A673 (cell line): ENCODE data around the gene MAVS. TPM values are rescaled to one million over a fixed set of nuclear protein-coding genes. Genes with fewer than 3 reads are reported as not detected.
"Not testable (repeated sequence)": the region's sequence is repeated elsewhere in the genome, so short reads cannot be mapped to it uniquely, and the experiment has no call there.

Experiments
- BruUV-seq: library from RNA; stranded (reverse); fragments of 400-500 nt; replicated peaks from 2 replicates; lab custom pipeline; 2021; lab: Mats Ljungman, UMichigan
- CTCF ChIA-PET: fragments of 300-600 bp; sonication (Branson Sonifier 250); formaldehyde crosslinking; loops from one replicate; lab custom pipeline; 2022; ENCODE audit warnings: antibody characterized with exemption; lab: Charles Lee
- POLR2A ChIA-PET: fragments of 300-600 bp; sonication (Branson Sonifier 250); formaldehyde crosslinking; loops from one replicate; lab custom pipeline; 2022; ENCODE audit warnings: antibody characterized with exemption; ENCODE audit not compliant: low non-redundant PET; lab: Charles Lee
- DNase-seq: peaks from one replicate; pipeline ENCODE4 v3.0.0-alpha.2; 2015; ENCODE audit warnings: low spot score
- H3K27ac ChIP-seq: fragments of 200-600 bp; sonication (generic); 2 replicates; pipeline ENCODE4 v1.5.1; 2016; ENCODE audit warnings: mixed run types, low read depth, mild to moderate bottlenecking, mixed read lengths, antibody characterized with exemption, low read length; ENCODE audit not compliant: poor library complexity, severe bottlenecking
- H3K27me3 ChIP-seq: fragments of 200-600 bp; sonication (generic); replicated peaks from 2 replicates; pipeline ENCODE4 v1.6.1; 2017; ENCODE audit warnings: mixed run types, low read depth, mild to moderate bottlenecking, mixed read lengths, antibody characterized with exemption, low read length; ENCODE audit not compliant: insufficient read depth, poor library complexity
- H3K36me3 ChIP-seq: fragments of 200-600 bp; sonication (generic); 2 replicates; pipeline ENCODE4 v1.6.1; 2016; ENCODE audit warnings: mixed run types, mild to moderate bottlenecking, mixed read lengths, antibody characterized with exemption, low read length; ENCODE audit not compliant: insufficient read depth, poor library complexity, severe bottlenecking
- H3K4me1 ChIP-seq: fragments of 200-600 bp; sonication (generic); 2 replicates; pipeline ENCODE4 v1.6.1; 2017; ENCODE audit warnings: mixed run types, mild to moderate bottlenecking, mixed read lengths, antibody characterized with exemption, low read length; ENCODE audit not compliant: insufficient read depth, poor library complexity, severe bottlenecking
- H3K4me3 ChIP-seq: fragments of 200-600 bp; sonication (generic); 2 replicates; pipeline ENCODE4 v1.5.1; 2016; ENCODE audit warnings: low read depth, mixed run types, mild to moderate bottlenecking, mixed read lengths, low read length; ENCODE audit not compliant: poor library complexity, severe bottlenecking
- H3K9me3 ChIP-seq: fragments of 200-600 bp; sonication (generic); 2 replicates; pipeline ENCODE4 v1.6.1; 2016; ENCODE audit warnings: mixed run types, low read depth, mild to moderate bottlenecking, mixed read lengths, antibody characterized with exemption, low read length; ENCODE audit not compliant: poor library complexity, severe bottlenecking
- EZH2 ChIP-seq: fragments of 200-600 bp; sonication (generic); IDR thresholded peaks from 2 replicates; pipeline ENCODE4 v1.6.1; 2017; ENCODE audit warnings: borderline replicate concordance, low read depth, mild to moderate bottlenecking, mixed read lengths, antibody characterized with exemption, low read length; ENCODE audit not compliant: poor library complexity, severe bottlenecking
- intact Hi-C: fragments of 100-400 bp; cut with micrococcal nuclease; formaldehyde crosslinking; loops from one replicate; pipeline ENCODE4 v1.10.0; 2022; ENCODE audit not compliant: unreplicated experiment
- total RNA-seq: library from RNA; stranded (reverse); gene quantifications from 2 replicates; pipeline ENCODE4 v1.2.3, GENCODE V29; 2021
- TF ChIP-seq, protein P1 (sequence below): fragments of 300-800, 200-600 bp; sonication (generic); conservative IDR thresholded peaks from 2 replicates; pipeline ENCODE4 v1.5.1; 2017; ENCODE audit warnings: low read depth, mild to moderate bottlenecking, antibody characterized with exemption, low read length, moderate library complexity, mixed read lengths

Gene MAVS
- total RNA-seq, 1 experiment from 2014 or later: 28.2 TPM

- H3K27ac ChIP-seq: no peak overlapping the region
- H3K4me1 ChIP-seq: no peaks in the 10 kb centered on the region
- H3K4me3 ChIP-seq: no peak overlapping the region
- ChIA-PET CTCF (no interaction called here), POLR2A (interaction anchor here (0.9 kb wide), 1 partner anchor 9 kb away, joined by 13 read pairs; no protein-coding TSS in a partner anchor)
- no peaks in the 10 kb centered on the region for H3K9me3 ChIP-seq
- BruUV-seq: no TSS peak
- peaks cover 5% of the 10 kb centered on the region for H3K36me3 ChIP-seq
- DNase-seq: no peak
- no peaks in the 10 kb centered on the region for H3K27me3 ChIP-seq
- intact Hi-C loops: no loop called here
- TF ChIP-seq EZH2: no peak
- TF ChIP-seq, protein P1, sequence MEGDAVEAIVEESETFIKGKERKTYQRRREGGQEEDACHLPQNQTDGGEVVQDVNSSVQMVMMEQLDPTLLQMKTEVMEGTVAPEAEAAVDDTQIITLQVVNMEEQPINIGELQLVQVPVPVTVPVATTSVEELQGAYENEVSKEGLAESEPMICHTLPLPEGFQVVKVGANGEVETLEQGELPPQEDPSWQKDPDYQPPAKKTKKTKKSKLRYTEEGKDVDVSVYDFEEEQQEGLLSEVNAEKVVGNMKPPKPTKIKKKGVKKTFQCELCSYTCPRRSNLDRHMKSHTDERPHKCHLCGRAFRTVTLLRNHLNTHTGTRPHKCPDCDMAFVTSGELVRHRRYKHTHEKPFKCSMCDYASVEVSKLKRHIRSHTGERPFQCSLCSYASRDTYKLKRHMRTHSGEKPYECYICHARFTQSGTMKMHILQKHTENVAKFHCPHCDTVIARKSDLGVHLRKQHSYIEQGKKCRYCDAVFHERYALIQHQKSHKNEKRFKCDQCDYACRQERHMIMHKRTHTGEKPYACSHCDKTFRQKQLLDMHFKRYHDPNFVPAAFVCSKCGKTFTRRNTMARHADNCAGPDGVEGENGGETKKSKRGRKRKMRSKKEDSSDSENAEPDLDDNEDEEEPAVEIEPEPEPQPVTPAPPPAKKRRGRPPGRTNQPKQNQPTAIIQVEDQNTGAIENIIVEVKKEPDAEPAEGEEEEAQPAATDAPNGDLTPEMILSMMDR: no peak
These were observed 29.4 kb downstream of the MAVS start for GRCh38 chr20:3876000-3876399.

GRCh38 chr20:3876676-3877075 lies 30.0 kb downstream of the MAVS start:
- ChIA-PET POLR2A (interaction anchor here (0.9 kb wide), 1 partner anchor 9 kb away, joined by 13 read pairs; no protein-coding TSS in a partner anchor), CTCF (no interaction called here)
- no TSS peak for BruUV-seq
- peaks cover 5% of the 10 kb centered on the region for H3K36me3 ChIP-seq
- no peaks in the 10 kb centered on the region for H3K27me3 ChIP-seq
- no peak overlapping the region for H3K4me3 ChIP-seq
- intact Hi-C loops: no loop called here
- no peak for DNase-seq
- no peaks in the 10 kb centered on the region for H3K9me3 ChIP-seq
- TF ChIP-seq, protein P1: no peak
- TF ChIP-seq EZH2: no peak
- H3K27ac ChIP-seq: no peak overlapping the region
- H3K4me1 ChIP-seq: no peaks in the 10 kb centered on the region

GRCh38 chr20:3878921-3879274 lies 32.3 kb downstream of the MAVS start:
- POLR2A ChIA-PET: interaction anchor here (0.7 kb wide), 1 partner anchor 24 kb away, joined by 12 read pairs; no protein-coding TSS in a partner anchor
- DNase-seq, CTCF ChIA-PET, H3K27ac ChIP-seq, H3K4me1 ChIP-seq, H3K4me3 ChIP-seq, intact Hi-C loops, BruUV-seq, H3K9me3 ChIP-seq, H3K36me3 ChIP-seq, H3K27me3 ChIP-seq: not testable (repeated sequence)

GRCh38 chr20:3885715-3886114 lies 39.1 kb downstream of the MAVS start:
- CTCF ChIA-PET: no interaction called here
- H3K27ac ChIP-seq: no peak overlapping the region
- peaks cover 7% of the 10 kb centered on the region for H3K4me1 ChIP-seq
- H3K4me3 ChIP-seq: no peak overlapping the region
- no peaks in the 10 kb centered on the region for H3K9me3 ChIP-seq
- H3K27me3 ChIP-seq: no peaks in the 10 kb centered on the region
- TF ChIP-seq EZH2: no peak
- TF ChIP-seq, protein P1: no peak
- POLR2A ChIA-PET: no interaction called here
- intact Hi-C loops: no loop called here
- BruUV-seq: no TSS peak
- DNase-seq: no peak
- H3K36me3 ChIP-seq: peaks cover 5% of the 10 kb centered on the region
